Activated CD8-positive, alpha-beta T cell treated with anti-CD3 and anti-CD28 coated beads for 36 hours (primary cell): ENCODE results near the gene BZW2. TPM values are rescaled to one million over a fixed set of nuclear protein-coding genes. Genes with fewer than 3 reads are reported as not detected.

Experiments
- ATAC-seq: fragments of 200-7000 bp; cut with Tn5 transposase; one replicate; pipeline ENCODE4 v1.10.0; 2021; ENCODE audit warnings: mild to moderate bottlenecking, moderate library complexity
- CTCF ChIA-PET: fragments of 350-600 bp; sonication (Branson Sonifier 250); formaldehyde crosslinking; loops from one replicate; lab custom pipeline; 2021; ENCODE audit warnings: antibody characterized with exemption; lab: Charles Lee
- POLR2A ChIA-PET: fragments of 350-600 bp; sonication (Branson Sonifier 250); formaldehyde crosslinking; loops from one replicate; lab custom pipeline; 2021; ENCODE audit warnings: antibody characterized with exemption; lab: Charles Lee
- DNase-seq: peaks from one replicate; pipeline ENCODE4 v3.0.0-alpha.2; 2020
- H3K27ac Mint-ChIP-seq: one replicate; pipeline ENCODE4 v1.8.0; 2021; ENCODE audit warnings: mild to moderate bottlenecking, mixed read lengths
- H3K27me3 Mint-ChIP-seq: one replicate; pipeline ENCODE4 v1.8.0; 2021; ENCODE audit warnings: mixed read lengths
- H3K36me3 Mint-ChIP-seq: one replicate; pipeline ENCODE4 v1.8.0; 2021; ENCODE audit warnings: low read depth, mixed read lengths
- H3K4me1 Mint-ChIP-seq: one replicate; pipeline ENCODE4 v1.8.0; 2021; ENCODE audit warnings: low read depth, mixed read lengths
- H3K4me3 Mint-ChIP-seq: one replicate; pipeline ENCODE4 v1.8.0; 2021; ENCODE audit warnings: mild to moderate bottlenecking, moderate library complexity, mixed read lengths
- H3K9me3 Mint-ChIP-seq: one replicate; pipeline ENCODE4 v1.8.0; 2021; ENCODE audit warnings: mixed read lengths
- CTCF ChIP-seq: fragments of 200-600 bp; IDR thresholded peaks from one replicate; pipeline ENCODE4 v1.8.0; 2022; ENCODE audit warnings: antibody characterized with exemption, mild to moderate bottlenecking
- intact Hi-C: fragments of 100-400 bp; cut with micrococcal nuclease; formaldehyde crosslinking; loops from one replicate; pipeline ENCODE4 v1.10.0; 2022
- total RNA-seq, 2 experiments: library from RNA; stranded (reverse); gene quantifications; one replicate each; pipeline ENCODE4 v1.2.3, GENCODE V29; 2021

The BZW2 gene
- total RNA-seq, 2 experiments from 2014 or later: 120 to 123 TPM

DNA sequence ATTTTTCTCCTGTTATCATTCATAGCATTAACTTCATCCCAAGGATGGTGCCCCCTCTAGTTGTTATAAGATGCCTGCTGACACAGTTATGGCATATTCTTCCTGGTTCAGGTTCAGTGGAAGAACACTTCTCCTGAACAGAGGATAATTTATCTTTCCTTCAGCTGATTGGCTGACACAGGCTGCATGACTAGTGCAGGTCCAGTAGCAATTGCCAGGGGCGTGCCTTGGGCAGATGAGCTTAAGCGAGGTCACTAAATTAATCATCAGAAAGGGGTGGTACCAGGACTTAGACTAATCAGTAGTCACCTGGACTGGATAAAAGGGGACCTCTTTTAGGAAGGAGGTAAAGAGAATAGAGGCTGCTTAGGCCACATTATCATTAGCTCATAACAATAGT, 42.3 kb downstream of the BZW2 start:
- H3K9me3 Mint-ChIP-seq: no peaks in the 10 kb centered on the region
- peaks cover 52% of the 10 kb centered on the region for H3K36me3 Mint-ChIP-seq
- H3K27ac Mint-ChIP-seq: no peak overlapping the region
- no peak overlapping the region for H3K4me3 Mint-ChIP-seq
- intact Hi-C loops: no loop called here
- TF ChIP-seq CTCF: no peak
- DNase-seq (peak; percentile 12), ATAC-seq (peak; percentile 49)
- POLR2A ChIA-PET: no interaction called here
- H3K27me3 Mint-ChIP-seq: no peaks in the 10 kb centered on the region
- H3K4me1 Mint-ChIP-seq: peaks cover 19% of the 10 kb centered on the region
- CTCF ChIA-PET: interaction anchor here (0.8 kb wide), 1 partner anchor 124 kb away, joined by 3 read pairs; no protein-coding TSS in a partner anchor

- Mint-ChIP-seq H3K27ac (no peak overlapping the region), H3K4me1 (no peaks in the 10 kb centered on the region), H3K27me3 (no peaks in the 10 kb centered on the region), H3K4me3 (no peak overlapping the region), H3K36me3 (peaks cover 49% of the 10 kb centered on the region), H3K9me3 (no peaks in the 10 kb centered on the region)
- intact Hi-C loops: no loop called here
- DNase-seq: no peak
- no peak for TF ChIP-seq CTCF
- ChIA-PET POLR2A (interaction anchor here (1.5 kb wide), 1 partner anchor 39 kb away, joined by 3 read pairs; no protein-coding TSS in a partner anchor), CTCF (interaction anchor here (1.3 kb wide), 1 partner anchor 48 kb away, joined by 3 read pairs; no protein-coding TSS in a partner anchor)
- ATAC-seq: no peak
Measured at GRCh38 chr7:16691241-16691640, 45.3 kb downstream of the BZW2 start.

- DNase-seq (no peak), ATAC-seq (no peak)
- CTCF ChIA-PET: no interaction called here
- no peaks in the 10 kb centered on the region for H3K27me3 Mint-ChIP-seq
- peaks cover 61% of the 10 kb centered on the region for H3K36me3 Mint-ChIP-seq
- intact Hi-C loops: no loop called here
- H3K27ac Mint-ChIP-seq: no peak overlapping the region
- H3K4me3 Mint-ChIP-seq: no peak overlapping the region
- POLR2A ChIA-PET: no interaction called here
- no peaks in the 10 kb centered on the region for H3K9me3 Mint-ChIP-seq
- H3K4me1 Mint-ChIP-seq: no peaks in the 10 kb centered on the region
- TF ChIP-seq CTCF: no peak
Measured at GRCh38 chr7:16693601-16694318, 47.8 kb downstream of the BZW2 start.

DNA sequence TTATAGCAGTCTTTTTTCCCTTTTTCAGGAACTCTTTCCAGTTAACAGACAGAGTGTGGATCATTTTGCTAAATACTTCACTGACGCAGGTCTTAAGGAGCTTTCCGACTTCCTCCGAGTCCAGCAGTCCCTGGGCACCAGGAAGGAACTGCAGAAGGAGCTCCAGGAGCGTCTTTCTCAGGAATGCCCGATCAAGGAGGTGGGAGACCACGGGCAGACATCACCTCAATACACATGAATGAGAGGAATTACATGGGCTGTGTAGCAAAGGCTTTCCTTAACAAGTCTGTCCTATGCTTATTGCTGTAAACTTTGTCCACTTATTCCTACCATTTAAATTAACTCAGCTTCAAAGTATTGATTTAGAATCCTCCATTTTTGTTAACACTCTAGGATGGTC, 48.8 kb downstream of the BZW2 start:
- H3K36me3 Mint-ChIP-seq: peaks cover 68% of the 10 kb centered on the region
- DNase-seq (no peak), ATAC-seq (no peak)
- POLR2A ChIA-PET: interaction anchor here (0.6 kb wide), 1 partner anchor 48 kb away, joined by 3 read pairs; no protein-coding TSS in a partner anchor
- H3K27ac Mint-ChIP-seq: no peak overlapping the region
- H3K27me3 Mint-ChIP-seq: no peaks in the 10 kb centered on the region
- CTCF ChIA-PET: interaction anchor here (0.7 to 1.6 kb wide), 4 partner anchors 92 to 226 kb away, joined by 3 to 9 read pairs (median 4); no protein-coding TSS in a partner anchor
- TF ChIP-seq CTCF: no peak
- no peaks in the 10 kb centered on the region for H3K4me1 Mint-ChIP-seq
- intact Hi-C loops: no loop called here
- H3K9me3 Mint-ChIP-seq: no peaks in the 10 kb centered on the region
- H3K4me3 Mint-ChIP-seq: no peak overlapping the region

- Mint-ChIP-seq H3K4me1 (no peaks in the 10 kb centered on the region), H3K36me3 (peaks cover 70% of the 10 kb centered on the region), H3K27ac (no peak overlapping the region), H3K27me3 (no peaks in the 10 kb centered on the region), H3K9me3 (no peaks in the 10 kb centered on the region), H3K4me3 (no peak overlapping the region)
- POLR2A ChIA-PET: interaction anchor here (0.6 kb wide), 1 partner anchor 49 kb away, joined by 3 read pairs; no protein-coding TSS in a partner anchor
- CTCF ChIA-PET: interaction anchor here (0.7 to 1.6 kb wide), 4 partner anchors 93 to 225 kb away, joined by 3 to 9 read pairs (median 4); no protein-coding TSS in a partner anchor
- DNase-seq: peak; percentile 14
- intact Hi-C loops: no loop called here
- peak; percentile 42 for TF ChIP-seq CTCF
- ATAC-seq: peak; percentile 34
Measured at GRCh38 chr7:16695621-16696237, 49.7 kb downstream of the BZW2 start.
